Caco-2 (cell line): Measurements from ENCODE around the gene TWIST2. TPM values are rescaled to one million over a fixed set of nuclear protein-coding genes. Genes with fewer than 3 reads are reported as not detected.

Experiments
- BruUV-seq: library from RNA; stranded (reverse); fragments of 400-500 nt; replicated peaks from 2 replicates; lab custom pipeline; 2021; lab: Mats Ljungman, UMichigan
- CTCF ChIA-PET: fragments of 300-600 bp; sonication (Branson Sonifier 250); formaldehyde crosslinking; loops from one replicate; lab custom pipeline; 2022; ENCODE audit warnings: antibody characterized with exemption; lab: Charles Lee
- POLR2A ChIA-PET: fragments of 300-600 bp; sonication (Branson Sonifier 250); formaldehyde crosslinking; loops from one replicate; lab custom pipeline; 2022; ENCODE audit warnings: antibody characterized with exemption; lab: Charles Lee
- DNase-seq, 2 experiments: peaks; one replicate each; pipeline versions ENCODE4 v3.0.0 to v3.0.0-alpha.2; 2020 to 2022
- H3K27me3 ChIP-seq: replicated peaks from 2 replicates; pipeline ENCODE4 v1.6.0; 2011; ENCODE audit warnings: low read length; ENCODE audit not compliant: control insufficient read depth, insufficient read depth
- H3K36me3 ChIP-seq: 2 replicates; pipeline ENCODE4 v1.5.1; 2011; ENCODE audit warnings: low read length; ENCODE audit not compliant: control insufficient read depth, insufficient read depth
- H3K4me1 ChIP-seq: fragments of 250-450 bp; sonication (Bioruptor Pico); 2 replicates; pipeline ENCODE4 v1.5.1; 2020; ENCODE audit warnings: mild to moderate bottlenecking
- H3K4me3 ChIP-seq: 2 replicates; pipeline ENCODE4 v1.5.1; 2011; ENCODE audit warnings: low read depth, mild to moderate bottlenecking, control low read depth, low read length
- H3K9me3 ChIP-seq: fragments of 250-450 bp; sonication (Bioruptor Pico); 2 replicates; pipeline ENCODE4 v1.5.1; 2020; ENCODE audit warnings: mild to moderate bottlenecking, moderate library complexity
- H3K27ac Mint-ChIP-seq: one replicate; pipeline ENCODE4 v1.8.0; 2022; ENCODE audit warnings: mixed read lengths; ENCODE audit not compliant: unreplicated experiment
- H3K27me3 Mint-ChIP-seq: one replicate; pipeline ENCODE4 v1.8.0; 2022; ENCODE audit warnings: mixed read lengths; ENCODE audit not compliant: insufficient read depth, unreplicated experiment
- H3K36me3 Mint-ChIP-seq: one replicate; pipeline ENCODE4 v1.8.0; 2022; ENCODE audit warnings: mild to moderate bottlenecking, mixed read lengths; ENCODE audit not compliant: insufficient read depth, unreplicated experiment
- H3K4me1 Mint-ChIP-seq: one replicate; pipeline ENCODE4 v1.8.0; 2022; ENCODE audit warnings: low read depth, mixed read lengths; ENCODE audit not compliant: unreplicated experiment
- H3K4me3 Mint-ChIP-seq: one replicate; pipeline ENCODE4 v1.8.0; 2022; ENCODE audit warnings: mild to moderate bottlenecking, moderate library complexity, mixed read lengths; ENCODE audit not compliant: unreplicated experiment
- H3K9me3 Mint-ChIP-seq: one replicate; pipeline ENCODE4 v1.8.0; 2022; ENCODE audit warnings: mixed read lengths; ENCODE audit not compliant: unreplicated experiment
- CTCF ChIP-seq, 2 experiments: fragments of 200-600 bp in 1 of 2; IDR thresholded peaks; 1 replicate in 1 of 2; 2 replicates in 1 of 2; pipeline versions ENCODE4 v1.5.1 to v1.8.0; 2011 to 2022; ENCODE audit warnings: antibody characterized with exemption in 1 of 2, control low read depth in 1 of 2, inconsistent platforms in 1 of 2, low read depth in 1 of 2, low read length in 1 of 2, mild to moderate bottlenecking in 1 of 2, moderate library complexity in 1 of 2; ENCODE audit not compliant: insufficient read depth in 1 of 2, severe bottlenecking in 1 of 2, unreplicated experiment in 1 of 2
- intact Hi-C: fragments of 100-400 bp; cut with micrococcal nuclease; formaldehyde crosslinking; loops from one replicate; pipeline ENCODE4 v1.10.0; 2022; ENCODE audit not compliant: unreplicated experiment
- total RNA-seq: library from RNA; stranded (reverse); gene quantifications from 2 replicates; pipeline ENCODE4 v1.2.3, GENCODE V29; 2022

Gene TWIST2
- total RNA-seq, 1 experiment from 2014 or later = not detected

GRCh38 chr2:238919307-238919706, 71.4 kb downstream of the TWIST2 start:
- Mint-ChIP-seq H3K27me3 (peaks cover 2% of the 10 kb centered on the region), H3K36me3 (no peaks in the 10 kb centered on the region), H3K4me3 (no peak overlapping the region), H3K4me1 (no peaks in the 10 kb centered on the region), H3K27ac (no peak overlapping the region), H3K9me3 (no peaks in the 10 kb centered on the region)
- ChIA-PET POLR2A (no interaction called here), CTCF (no interaction called here)
- no peaks in the 10 kb centered on the region for H3K27me3 ChIP-seq
- no TSS peak for BruUV-seq
- H3K4me1 ChIP-seq = no peaks in the 10 kb centered on the region
- no peak overlapping the region for H3K4me3 ChIP-seq
- no peaks in the 10 kb centered on the region for H3K9me3 ChIP-seq
- no peaks in the 10 kb centered on the region for H3K36me3 ChIP-seq
- no peak for TF ChIP-seq CTCF (IDR thresholded peaks at IDR 0.05; ENCODE audit: insufficient read depth in 1 of 2, low read depth in 1 of 2, low read length in 1 of 2, severe bottlenecking in 1 of 2, unreplicated experiment in 1 of 2)
- intact Hi-C loops = no loop called here
- no peak for DNase-seq

GRCh38 chr2:238920053-238920452, 72.2 kb downstream of the TWIST2 start:
- ChIA-PET POLR2A (no interaction called here), CTCF (no interaction called here)
- Histone ChIP-seq H3K4me1 (no peaks in the 10 kb centered on the region), H3K36me3 (no peaks in the 10 kb centered on the region), H3K9me3 (no peaks in the 10 kb centered on the region), H3K27me3 (no peaks in the 10 kb centered on the region), H3K4me3 (no peak overlapping the region)
- Mint-ChIP-seq H3K4me1 (no peaks in the 10 kb centered on the region), H3K4me3 (no peak overlapping the region), H3K9me3 (no peaks in the 10 kb centered on the region), H3K36me3 (no peaks in the 10 kb centered on the region), H3K27ac (no peak overlapping the region), H3K27me3 (peaks cover 2% of the 10 kb centered on the region)
- no peak for TF ChIP-seq CTCF (IDR thresholded peaks at IDR 0.05; ENCODE audit: insufficient read depth in 1 of 2, low read depth in 1 of 2, low read length in 1 of 2, severe bottlenecking in 1 of 2, unreplicated experiment in 1 of 2)
- intact Hi-C loops = no loop called here
- no peak for DNase-seq
- no TSS peak for BruUV-seq

GRCh38 chr2:238920601-238921001, 72.7 kb downstream of the TWIST2 start:
- H3K27me3 Mint-ChIP-seq = peaks cover 2% of the 10 kb centered on the region
- H3K9me3 ChIP-seq = no peaks in the 10 kb centered on the region
- H3K9me3 Mint-ChIP-seq = no peaks in the 10 kb centered on the region
- no peak overlapping the region for H3K4me3 ChIP-seq
- H3K4me1 Mint-ChIP-seq = no peaks in the 10 kb centered on the region
- H3K27ac Mint-ChIP-seq = no peak overlapping the region
- no peak for TF ChIP-seq CTCF (IDR thresholded peaks at IDR 0.05; ENCODE audit: insufficient read depth in 1 of 2, low read depth in 1 of 2, low read length in 1 of 2, severe bottlenecking in 1 of 2, unreplicated experiment in 1 of 2)
- H3K36me3 Mint-ChIP-seq = no peaks in the 10 kb centered on the region
- ChIA-PET POLR2A (no interaction called here), CTCF (no interaction called here)
- H3K27me3 ChIP-seq = no peaks in the 10 kb centered on the region
- intact Hi-C loops = no loop called here
- no TSS peak for BruUV-seq
- H3K36me3 ChIP-seq = no peaks in the 10 kb centered on the region
- DNase-seq = no peak
- H3K4me1 ChIP-seq = no peaks in the 10 kb centered on the region
- H3K4me3 Mint-ChIP-seq = no peak overlapping the region
